Sigmoid colon (tissue), 7 donors: ENCODE data around the gene SPEN. TPM values are rescaled to one million over a fixed set of nuclear protein-coding genes. Genes with fewer than 3 reads are reported as not detected.
"Not testable (repeated sequence)": the region's sequence is repeated elsewhere in the genome, so short reads cannot be mapped to it uniquely, and the experiment has no call there.

ENCODE experiments used
- DNase-seq: peaks from one replicate; pipeline ENCODE4 v3.0.0-alpha.2; 2019
- H3K27ac ChIP-seq, 4 donors: fragments of 200-600 bp; sonication (generic); one replicate each; pipeline ENCODE4 v1.5.1; 2016 to 2019; ENCODE audit warnings: mild to moderate bottlenecking in 1 of 4
- H3K27me3 ChIP-seq, 3 donors: fragments of 200-600 bp; sonication (generic); one replicate each; pipeline ENCODE4 v1.5.1; 2019; ENCODE audit warnings: mild to moderate bottlenecking in 1 of 3
- H3K36me3 ChIP-seq, 4 donors: fragments of 200-600 bp; sonication (generic); one replicate each; pipeline ENCODE4 v1.5.1; 2016 to 2019
- H3K4me1 ChIP-seq, 4 donors: fragments of 200-600 bp; sonication (generic); one replicate each; pipeline ENCODE4 v1.5.1; 2017 to 2019
- H3K4me3 ChIP-seq, 4 donors: fragments of 200-600 bp; sonication (generic); one replicate each; pipeline ENCODE4 v1.5.1; 2017 to 2019; ENCODE audit warnings: mild to moderate bottlenecking in 2 of 4, moderate library complexity in 1 of 4
- H3K9me3 ChIP-seq, 4 donors: fragments of 200-600 bp in 3 of 4; sonication (generic) in 3 of 4; one replicate each; pipeline versions ENCODE4 v1.5.1 to v1.6.1; 2013 to 2019
- EP300 ChIP-seq, 4 donors: sonication (generic); formaldehyde crosslinking; IDR thresholded peaks; one replicate each; pipeline ENCODE4 v1.6.1; 2017; ENCODE audit warnings: antibody characterized with exemption in 4 of 4
- POLR2A ChIP-seq, 2 donors: fragments of 450-650 bp; IDR thresholded peaks; one replicate each; pipeline ENCODE4 v1.6.1; 2016; ENCODE audit warnings: antibody characterized with exemption in 2 of 2, mild to moderate bottlenecking in 2 of 2, moderate library complexity in 2 of 2
- POLR2AphosphoS5 ChIP-seq, 4 donors: sonication (generic); formaldehyde crosslinking; IDR thresholded peaks; one replicate each; pipeline ENCODE4 v1.6.1; 2017; ENCODE audit warnings: antibody characterized with exemption in 4 of 4
- WGBS, 2 donors: extraction: QIAGEN DNeasy Blood & Tissue Kit; methylation state at CpG; one replicate each; pipeline ENCODE4 v1.1.7; 2013; 5-methylcytosine and 5-hydroxymethylcytosine counted together
- intact Hi-C: fragments of 100-400 bp; cut with DNase I; formaldehyde crosslinking; loops from one replicate; pipeline ENCODE4 v1.15.1; 2023
- polyA plus RNA-seq, 3 donors: library from polyadenylated mRNA; stranded (reverse); fragments of 200-250 nt; gene quantifications; one replicate each; pipeline ENCODE4 v1.2.3, GENCODE V29; 2013
- total RNA-seq, 4 donors: library from RNA; depleted of rRNA; stranded (reverse); fragments of >200 nt; gene quantifications; one replicate each; pipeline ENCODE4 v1.1.0, GENCODE V29; 2016
- TF ChIP-seq, protein P1 (sequence below), 4 experiments: fragments of 450-650 bp in 3 of 4; fragments of 200-600 bp in 1 of 4; IDR thresholded peaks; one replicate each; pipeline ENCODE4 v1.5.1; 2016 to 2019; ENCODE audit warnings: antibody characterized with exemption in 4 of 4, mild to moderate bottlenecking in 3 of 4, moderate library complexity in 2 of 4
- donor health status: healthy with polysubstance abuse.
- donor health status: Bipolar disorder and iron deficiency.
- donor health status: healthy.

SPEN gene
- total and polyA plus RNA-seq, 7 donors = 7.4 to 38.5 (median 20.7) TPM

DNA sequence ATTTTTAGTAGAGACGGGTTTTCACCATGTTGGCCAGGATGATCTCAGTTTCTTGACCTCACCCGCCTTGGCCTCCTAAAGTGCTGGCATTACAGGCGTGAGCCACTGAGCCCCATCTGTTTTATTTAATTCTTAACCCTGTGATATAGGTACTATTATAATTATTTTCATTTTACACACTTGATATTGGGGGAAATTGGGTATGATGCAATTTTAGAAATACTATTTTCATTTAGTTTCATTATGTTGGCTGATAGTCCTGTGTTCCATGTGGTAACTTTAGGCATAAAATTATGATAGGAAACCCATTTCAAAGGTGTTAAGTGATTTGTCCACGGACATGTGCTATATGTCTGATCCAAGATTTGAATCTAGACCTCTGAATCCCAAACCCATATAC lies 61.1 kb downstream of the SPEN start:
- intact Hi-C loops = no loop called here
- DNase-seq = no peak
- Histone ChIP-seq H3K4me3 (no peak overlapping the region), H3K9me3 (no peaks in the 10 kb centered on the region), H3K36me3 (peaks cover 8 to 50% (median 19%) of the 10 kb centered on the region in 4 donors), H3K27ac (no peak overlapping the region), H3K4me1 (peaks cover 0 to 2% (median under 1%) of the 10 kb centered on the region in 4 donors), H3K27me3 (no peaks in the 10 kb centered on the region)
- no peak for TF ChIP-seq POLR2AphosphoS5 (IDR thresholded peaks at IDR 0.05)
- TF ChIP-seq POLR2A (IDR thresholded peaks at IDR 0.05) = no peak
- TF ChIP-seq EP300 (IDR thresholded peaks at IDR 0.05) = no peak
- TF ChIP-seq, protein P1, sequence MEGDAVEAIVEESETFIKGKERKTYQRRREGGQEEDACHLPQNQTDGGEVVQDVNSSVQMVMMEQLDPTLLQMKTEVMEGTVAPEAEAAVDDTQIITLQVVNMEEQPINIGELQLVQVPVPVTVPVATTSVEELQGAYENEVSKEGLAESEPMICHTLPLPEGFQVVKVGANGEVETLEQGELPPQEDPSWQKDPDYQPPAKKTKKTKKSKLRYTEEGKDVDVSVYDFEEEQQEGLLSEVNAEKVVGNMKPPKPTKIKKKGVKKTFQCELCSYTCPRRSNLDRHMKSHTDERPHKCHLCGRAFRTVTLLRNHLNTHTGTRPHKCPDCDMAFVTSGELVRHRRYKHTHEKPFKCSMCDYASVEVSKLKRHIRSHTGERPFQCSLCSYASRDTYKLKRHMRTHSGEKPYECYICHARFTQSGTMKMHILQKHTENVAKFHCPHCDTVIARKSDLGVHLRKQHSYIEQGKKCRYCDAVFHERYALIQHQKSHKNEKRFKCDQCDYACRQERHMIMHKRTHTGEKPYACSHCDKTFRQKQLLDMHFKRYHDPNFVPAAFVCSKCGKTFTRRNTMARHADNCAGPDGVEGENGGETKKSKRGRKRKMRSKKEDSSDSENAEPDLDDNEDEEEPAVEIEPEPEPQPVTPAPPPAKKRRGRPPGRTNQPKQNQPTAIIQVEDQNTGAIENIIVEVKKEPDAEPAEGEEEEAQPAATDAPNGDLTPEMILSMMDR (IDR thresholded peaks at IDR 0.05) = no peak
- WGBS, 2 donors = 95 to 97% methylated on average over 4 of the region's 4 CpGs

DNA sequence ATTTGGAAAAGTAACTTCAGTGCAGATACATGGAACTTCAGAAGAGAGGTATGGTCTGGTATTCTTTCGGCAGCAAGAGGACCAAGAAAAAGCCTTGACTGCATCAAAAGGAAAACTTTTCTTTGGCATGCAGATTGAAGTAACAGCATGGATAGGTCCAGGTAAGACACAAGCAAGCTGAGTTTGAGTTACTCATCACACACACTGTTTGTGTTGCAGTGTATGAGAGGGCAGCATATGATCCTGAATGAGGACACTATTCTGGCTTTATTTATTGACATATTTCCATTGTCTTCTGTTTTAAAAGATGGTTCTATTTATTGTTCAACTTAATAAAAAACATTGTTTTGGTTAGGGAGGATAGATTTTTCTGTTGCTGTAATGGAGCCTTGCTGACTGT lies 63.6 kb downstream of the SPEN start:
- Histone ChIP-seq H3K27me3 (no peaks in the 10 kb centered on the region), H3K36me3 (peaks cover 8 to 59% (median 20%) of the 10 kb centered on the region in 4 donors), H3K9me3 (no peaks in the 10 kb centered on the region), H3K27ac (no peak overlapping the region), H3K4me3 (no peak overlapping the region), H3K4me1 (peaks cover 0 to 6% (median 3%) of the 10 kb centered on the region in 4 donors)
- WGBS, 2 donors = 99 to 100% methylated on average over 1 of the region's 1 CpG
- TF ChIP-seq EP300 (IDR thresholded peaks at IDR 0.05) (no peak), POLR2A (IDR thresholded peaks at IDR 0.05) (no peak), POLR2AphosphoS5 (IDR thresholded peaks at IDR 0.05) (no peak)
- TF ChIP-seq, protein P1 (IDR thresholded peaks at IDR 0.05) = no peak
- intact Hi-C loops = loop anchor here (5.0 kb wide), 1 partner anchor 89 kb away; no protein-coding TSS in a partner anchor
- DNase-seq = no peak

DNA sequence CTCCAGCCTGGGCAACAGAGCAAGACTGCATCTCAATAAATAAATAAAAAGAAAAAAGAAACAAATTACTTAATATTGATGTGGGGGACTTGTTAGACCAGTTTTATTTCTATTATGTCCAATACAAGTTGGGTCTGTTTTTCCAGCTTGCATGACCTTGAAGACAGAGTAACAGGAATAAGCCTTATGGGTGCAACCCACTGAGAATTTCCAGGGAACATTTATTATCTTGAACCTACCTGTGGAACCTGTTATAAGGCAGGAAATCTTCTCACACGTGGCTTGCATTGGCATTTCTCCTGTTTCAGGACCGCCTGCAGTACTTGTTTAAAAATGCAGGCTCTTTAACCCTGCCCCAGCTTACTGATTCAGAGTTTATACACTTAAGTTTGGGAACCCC lies 64.4 kb downstream of the SPEN start:
- no peak overlapping the region for H3K4me3 ChIP-seq
- 55 to 81% methylated on average over 2 of the region's 2 CpGs for WGBS, 2 donors
- no peaks in the 10 kb centered on the region for H3K9me3 ChIP-seq
- DNase-seq = no peak
- peaks cover 0 to 14% (median 10%) of the 10 kb centered on the region in 4 donors for H3K4me1 ChIP-seq
- TF ChIP-seq, protein P1 (IDR thresholded peaks at IDR 0.05) = no peak
- no peak for TF ChIP-seq POLR2AphosphoS5 (IDR thresholded peaks at IDR 0.05)
- no peak for TF ChIP-seq POLR2A (IDR thresholded peaks at IDR 0.05)
- no peak for TF ChIP-seq EP300 (IDR thresholded peaks at IDR 0.05)
- intact Hi-C loops = loop anchor here (5.0 kb wide), 1 partner anchor 90 kb away; no protein-coding TSS in a partner anchor
- H3K36me3 ChIP-seq = peaks cover 8 to 63% (median 20%) of the 10 kb centered on the region in 4 donors
- H3K27me3 ChIP-seq = no peaks in the 10 kb centered on the region
- no peak overlapping the region for H3K27ac ChIP-seq

GRCh38 chr1:15913607-15914006 lies 66.1 kb downstream of the SPEN start:
- Histone ChIP-seq H3K4me1 (peaks cover 0 to 18% (median 11%) of the 10 kb centered on the region in 4 donors), H3K36me3 (peaks cover 8 to 75% (median 20%) of the 10 kb centered on the region in 4 donors)
- H3K9me3 ChIP-seq, H3K27ac ChIP-seq, DNase-seq, H3K4me3 ChIP-seq, H3K27me3 ChIP-seq: not testable (repeated sequence)
- 95 to 99% methylated on average over 3 of the region's 3 CpGs for WGBS, 2 donors
- intact Hi-C loops = loop anchor here (5.0 kb wide), 1 partner anchor 91 kb away; no protein-coding TSS in a partner anchor

DNA sequence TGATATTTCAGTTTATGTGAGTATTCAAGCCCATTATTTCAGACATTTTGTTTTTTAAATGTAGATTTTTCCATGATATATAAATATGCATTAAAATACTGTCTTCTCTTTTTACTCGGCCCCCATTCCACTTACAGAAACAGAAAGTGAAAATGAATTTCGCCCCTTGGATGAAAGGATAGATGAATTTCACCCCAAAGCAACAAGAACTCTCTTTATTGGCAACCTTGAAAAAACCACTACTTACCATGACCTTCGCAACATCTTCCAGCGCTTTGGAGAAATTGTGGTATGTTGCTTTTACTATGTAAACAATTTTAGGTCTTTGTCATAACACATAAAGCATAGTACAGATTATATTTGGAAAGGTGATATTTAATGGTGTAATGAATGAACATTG lies 68.5 kb downstream of the SPEN start:
- no peaks in the 10 kb centered on the region for H3K27me3 ChIP-seq
- WGBS, 2 donors = 55 to 79% methylated on average over 4 of the region's 4 CpGs
- peaks cover 9 to 81% (median 21%) of the 10 kb centered on the region in 4 donors for H3K36me3 ChIP-seq
- H3K27ac ChIP-seq = peak overlapping the region in 3 of 4 donors; percentile 5 to 51 (median 33)
- TF ChIP-seq POLR2A (IDR thresholded peaks at IDR 0.05) = no peak
- TF ChIP-seq POLR2AphosphoS5 (IDR thresholded peaks at IDR 0.05) = no peak
- no peak for TF ChIP-seq EP300 (IDR thresholded peaks at IDR 0.05)
- TF ChIP-seq, protein P1 (IDR thresholded peaks at IDR 0.05) = no peak
- peaks cover 0 to 18% (median 11%) of the 10 kb centered on the region in 4 donors for H3K4me1 ChIP-seq
- H3K9me3 ChIP-seq = no peaks in the 10 kb centered on the region
- intact Hi-C loops = no loop called here
- no peak for DNase-seq
- peak overlapping the region in 3 of 4 donors; percentile 16 to 17 (median 16) for H3K4me3 ChIP-seq
